OCI-LY7 (cell line): ENCODE results near the gene PNPLA1. TPM values are rescaled to one million over a fixed set of nuclear protein-coding genes. Genes with fewer than 3 reads are reported as not detected.

Source experiments
- BruUV-seq: library from RNA; stranded (reverse); fragments of 400-500 nt; replicated peaks from 2 replicates; lab custom pipeline; 2021; lab: Mats Ljungman, UMichigan
- CTCF ChIA-PET: fragments of 300-600 bp; sonication (Branson Sonifier 250); formaldehyde crosslinking; loops from one replicate; lab custom pipeline; 2022; ENCODE audit warnings: antibody characterized with exemption; ENCODE audit not compliant: unreplicated experiment; lab: Charles Lee
- POLR2A ChIA-PET: fragments of 300-600 bp; sonication (Branson Sonifier 250); formaldehyde crosslinking; loops from one replicate; lab custom pipeline; 2022; ENCODE audit warnings: antibody characterized with exemption; lab: Charles Lee
- DNase-seq: peaks from one replicate; pipeline ENCODE4 v3.0.0-alpha.2; 2015; ENCODE audit warnings: low spot score
- H2AFZ ChIP-seq: fragments of 200-600 bp; sonication (generic), shearing (Covaris generic); 2 replicates; pipeline ENCODE4 v1.6.1; 2014; ENCODE audit warnings: mild to moderate bottlenecking, antibody characterized with exemption, low read length, moderate library complexity
- H3K27ac ChIP-seq: fragments of 200-600 bp; sonication (generic); 2 replicates; pipeline ENCODE4 v1.5.1; 2014; ENCODE audit warnings: mixed run types, low read depth, mild to moderate bottlenecking, moderate library complexity, low read length, inconsistent platforms; ENCODE audit not compliant: poor library complexity, severe bottlenecking
- H3K36me3 ChIP-seq: fragments of 200-600 bp; sonication (generic); 2 replicates; pipeline ENCODE4 v1.6.1; 2014; ENCODE audit warnings: mild to moderate bottlenecking, antibody characterized with exemption, low read length, moderate library complexity, mixed read lengths; ENCODE audit not compliant: insufficient read depth
- H3K4me1 ChIP-seq: fragments of 200-600 bp; sonication (generic); 2 replicates; pipeline ENCODE4 v1.5.1; 2014; ENCODE audit warnings: mild to moderate bottlenecking, low read length; ENCODE audit not compliant: insufficient read depth, poor library complexity, severe bottlenecking
- H3K4me2 ChIP-seq: fragments of 200-600 bp; sonication (generic); 2 replicates; pipeline ENCODE4 v1.6.1; 2014; ENCODE audit warnings: mild to moderate bottlenecking, low read length
- H3K4me3 ChIP-seq: fragments of 200-600 bp; sonication (generic); 2 replicates; pipeline ENCODE4 v1.5.1; 2014; ENCODE audit warnings: mild to moderate bottlenecking, low read depth, low read length; ENCODE audit not compliant: poor library complexity, severe bottlenecking
- H3K79me2 ChIP-seq: fragments of 200-600 bp; sonication (generic); 2 replicates; pipeline ENCODE4 v1.6.1; 2016; ENCODE audit warnings: low read depth, mild to moderate bottlenecking, low read length, moderate library complexity, mixed read lengths; ENCODE audit not compliant: insufficient read depth
- H3K9me2 ChIP-seq: fragments of 200-600 bp; sonication (generic); 2 replicates; pipeline ENCODE4 v1.6.1; 2016; ENCODE audit warnings: mild to moderate bottlenecking, low read length, mixed read lengths; ENCODE audit not compliant: insufficient read depth
- H3K9me3 ChIP-seq: fragments of 200-600 bp; sonication (generic); 2 replicates; pipeline ENCODE4 v1.6.1; 2014; ENCODE audit warnings: mild to moderate bottlenecking, mixed run types, low read length, mixed read lengths
- H4K20me1 ChIP-seq: fragments of 200-600 bp; sonication (generic); 2 replicates; pipeline ENCODE4 v1.6.1; 2014; ENCODE audit warnings: mild to moderate bottlenecking, antibody characterized with exemption, low read length, moderate library complexity, mixed read lengths; ENCODE audit not compliant: insufficient read depth
- CTCF ChIP-seq: fragments of 200-600 bp; sonication (generic); conservative IDR thresholded peaks from 2 replicates; pipeline ENCODE4 v1.5.1; 2014; ENCODE audit warnings: mild to moderate bottlenecking, antibody characterized with exemption, low read length, moderate library complexity, mixed read lengths
- EZH2phosphoT487 ChIP-seq: fragments of 200-600 bp; sonication (generic); IDR thresholded peaks from 2 replicates; pipeline ENCODE4 v1.6.1; 2018; ENCODE audit warnings: low read depth, borderline replicate concordance, mild to moderate bottlenecking, mixed run types, antibody characterized with exemption, low read length, moderate library complexity, mixed read lengths
- intact Hi-C: fragments of 100-400 bp; cut with micrococcal nuclease; formaldehyde crosslinking; loops from one replicate; pipeline ENCODE4 v1.10.0; 2022; ENCODE audit not compliant: unreplicated experiment
- total RNA-seq, 2 experiments: library from RNA; depleted of rRNA in 1 of 2; stranded (reverse); fragments of >200 nt in 1 of 2; shearing (Covaris generic) in 1 of 2; gene quantifications; 2 replicates each; pipeline ENCODE4 v1.2.3, GENCODE V29; 2014 to 2022

The PNPLA1 gene
- total RNA-seq, 2 experiments from 2014 or later = not detected

- no TSS peak for BruUV-seq
- H3K4me1 ChIP-seq = peaks cover 11% of the 10 kb centered on the region
Measured at GRCh38 chr6:36308514-36308913, 38.7 kb downstream of the PNPLA1 start.

GRCh38 chr6:36309203-36309602 lies 39.3 kb downstream of the PNPLA1 start:
- BruUV-seq = no TSS peak
- ChIA-PET POLR2A (no interaction called here), CTCF (no interaction called here)
- TF ChIP-seq CTCF = no peak
- no peak for TF ChIP-seq EZH2phosphoT487
- H4K20me1 ChIP-seq = no peaks in the 10 kb centered on the region
- no peak for DNase-seq
- no peak overlapping the region for H3K4me3 ChIP-seq
- H3K9me2 ChIP-seq = no peaks in the 10 kb centered on the region
- no peaks in the 10 kb centered on the region for H3K79me2 ChIP-seq
- H2AFZ ChIP-seq = no peak overlapping the region
- intact Hi-C loops = no loop called here
- no peak overlapping the region for H3K4me2 ChIP-seq
- no peak overlapping the region for H3K27ac ChIP-seq
- no peaks in the 10 kb centered on the region for H3K9me3 ChIP-seq
- H3K36me3 ChIP-seq = no peaks in the 10 kb centered on the region
- H3K4me1 ChIP-seq = peaks cover 18% of the 10 kb centered on the region

More at GRCh38 chr6:36308514-36308913, 38.7 kb downstream of the PNPLA1 start:
- Histone ChIP-seq H3K4me2 (no peak overlapping the region), H2AFZ (no peak overlapping the region), H3K9me3 (no peaks in the 10 kb centered on the region), H3K9me2 (no peaks in the 10 kb centered on the region), H3K36me3 (no peaks in the 10 kb centered on the region), H3K79me2 (no peaks in the 10 kb centered on the region), H3K27ac (no peak overlapping the region), H3K4me3 (no peak overlapping the region), H4K20me1 (no peaks in the 10 kb centered on the region)
- no peak for DNase-seq
- intact Hi-C loops = no loop called here
- TF ChIP-seq EZH2phosphoT487 (no peak), CTCF (no peak)
- ChIA-PET POLR2A (no interaction called here), CTCF (no interaction called here)

- Histone ChIP-seq H3K36me3 (no peaks in the 10 kb centered on the region), H4K20me1 (no peaks in the 10 kb centered on the region), H3K4me1 (peaks cover 19% of the 10 kb centered on the region), H3K9me2 (no peaks in the 10 kb centered on the region), H3K4me2 (no peak overlapping the region), H2AFZ (no peak overlapping the region), H3K4me3 (no peak overlapping the region), H3K27ac (no peak overlapping the region), H3K79me2 (no peaks in the 10 kb centered on the region), H3K9me3 (no peaks in the 10 kb centered on the region)
- TF ChIP-seq EZH2phosphoT487 (no peak), CTCF (no peak)
- intact Hi-C loops = no loop called here
- ChIA-PET CTCF (no interaction called here), POLR2A (no interaction called here)
- BruUV-seq = no TSS peak
- no peak for DNase-seq
Measured at GRCh38 chr6:36309900-36310299, 40.0 kb downstream of the PNPLA1 start.
